ENCODE measurements around the gene SPCS3.
"Not testable (repeated sequence)": the region's sequence is repeated elsewhere in the genome, so short reads cannot be mapped to it uniquely, and the experiment has no call there.

Gene SPCS3

DNA sequence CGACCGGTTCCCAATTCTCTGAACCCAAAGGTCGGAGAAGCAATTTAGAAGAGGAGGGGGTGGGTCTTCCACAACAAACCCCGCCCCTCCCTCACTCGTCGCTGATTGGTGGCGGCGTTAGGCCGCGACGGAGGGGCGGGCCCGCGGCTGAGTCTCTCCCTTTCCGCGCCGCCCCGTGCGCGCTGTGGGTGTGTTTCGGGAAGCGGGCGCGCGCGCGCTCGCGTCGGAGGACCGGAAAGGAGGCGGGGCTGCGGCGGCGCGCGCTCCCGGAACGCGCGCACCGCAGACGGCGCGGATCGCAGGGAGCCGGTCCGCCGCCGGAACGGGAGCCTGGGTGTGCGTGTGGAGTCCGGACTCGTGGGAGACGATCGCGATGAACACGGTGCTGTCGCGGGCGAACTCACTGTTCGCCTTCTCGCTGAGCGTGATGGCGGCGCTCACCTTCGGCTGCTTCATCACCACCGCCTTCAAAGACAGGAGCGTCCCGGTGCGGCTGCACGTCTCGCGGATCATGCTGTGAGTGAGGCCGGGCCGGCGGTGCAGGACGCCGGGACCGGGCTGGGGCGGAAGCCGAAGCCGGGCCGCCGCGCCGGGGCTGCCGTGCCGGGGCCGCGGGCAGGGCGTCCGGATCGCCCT, at the start of gene SPCS3:
SPCS3 (plus strand) TSS at position 263 of the 636 bp plus-strand sequence; CDS start at position 374, 111 bp downstream.
- FAIRE-seq = no peak

DNA sequence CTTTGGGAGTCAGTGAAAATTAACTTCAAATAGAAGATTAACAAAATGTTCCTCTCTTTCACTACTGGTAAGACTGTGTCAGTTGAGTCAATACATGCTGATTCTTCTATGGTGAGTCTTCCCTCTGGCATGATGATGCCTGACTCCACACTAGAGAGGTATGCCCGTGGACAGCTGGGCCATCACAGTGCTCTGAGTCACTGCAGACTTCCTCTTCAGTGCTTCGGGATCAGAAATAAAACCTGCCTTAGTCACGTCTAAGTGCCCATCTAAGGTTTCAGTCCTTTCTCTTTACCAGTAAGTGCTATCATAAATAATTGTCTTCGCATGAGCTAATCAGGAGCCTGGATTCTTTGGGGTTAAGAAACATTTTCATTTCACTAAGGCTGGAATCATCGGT, 49.1 kb upstream of the SPCS3 start:
- FAIRE-seq = no peak

DNA sequence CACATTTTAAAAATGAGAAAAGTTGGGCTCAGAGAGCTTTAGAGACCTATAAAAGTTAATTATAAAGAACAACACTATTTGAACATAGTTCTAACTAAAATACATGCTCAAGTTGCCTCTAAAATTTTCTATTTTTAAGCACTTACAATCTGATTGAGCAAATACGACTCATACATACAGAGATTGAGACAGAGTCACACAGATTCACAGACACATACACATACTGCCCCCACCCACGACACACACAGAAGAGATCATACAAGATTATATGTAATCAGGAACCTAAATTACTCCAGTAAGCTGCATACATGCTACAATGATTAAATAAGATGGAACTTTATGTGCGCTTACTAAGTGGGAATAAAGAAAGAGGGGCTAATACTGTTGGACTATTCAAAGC, 48.0 kb upstream of the SPCS3 start:
- FAIRE-seq = no peak

DNA sequence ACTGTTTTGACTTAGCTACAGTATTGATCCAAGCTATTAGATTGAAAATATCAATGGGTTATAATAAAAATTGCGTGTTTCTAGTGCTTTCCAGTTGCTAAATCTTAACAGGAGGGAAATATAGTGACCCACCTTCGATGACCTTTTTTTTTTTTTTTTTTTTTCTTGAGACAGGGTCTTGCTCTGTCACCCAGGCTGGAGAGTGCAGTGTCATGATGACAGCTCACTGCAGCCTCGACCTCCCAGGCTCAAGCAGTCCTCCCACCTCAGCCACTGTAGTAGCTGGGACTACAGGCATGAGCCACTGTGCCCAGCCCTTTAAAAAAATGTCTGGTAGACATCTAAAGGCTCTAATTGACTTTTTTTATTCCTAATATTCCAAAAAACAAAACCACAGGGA, 47.0 kb upstream of the SPCS3 start:
- FAIRE-seq = no peak

DNA sequence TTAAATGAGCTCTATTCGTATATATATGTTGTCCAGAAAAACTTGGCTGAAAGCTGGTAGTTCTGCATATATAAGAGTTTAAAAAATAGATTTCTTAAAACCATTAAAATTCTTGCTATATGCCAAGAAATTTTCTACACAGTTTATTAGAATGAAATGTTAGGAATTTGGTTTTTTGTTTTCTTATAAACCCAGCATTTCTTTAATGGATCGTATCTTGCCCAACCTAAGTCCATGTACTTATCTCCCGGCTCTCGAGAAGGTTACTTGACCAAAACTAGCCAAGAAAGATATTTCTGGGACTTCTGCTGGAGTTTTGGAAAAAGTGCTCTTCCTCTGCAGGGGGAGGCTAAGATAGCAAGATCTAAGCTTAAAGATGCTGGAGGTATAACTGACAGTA, 46.0 kb upstream of the SPCS3 start:
- no peak for FAIRE-seq

DNA sequence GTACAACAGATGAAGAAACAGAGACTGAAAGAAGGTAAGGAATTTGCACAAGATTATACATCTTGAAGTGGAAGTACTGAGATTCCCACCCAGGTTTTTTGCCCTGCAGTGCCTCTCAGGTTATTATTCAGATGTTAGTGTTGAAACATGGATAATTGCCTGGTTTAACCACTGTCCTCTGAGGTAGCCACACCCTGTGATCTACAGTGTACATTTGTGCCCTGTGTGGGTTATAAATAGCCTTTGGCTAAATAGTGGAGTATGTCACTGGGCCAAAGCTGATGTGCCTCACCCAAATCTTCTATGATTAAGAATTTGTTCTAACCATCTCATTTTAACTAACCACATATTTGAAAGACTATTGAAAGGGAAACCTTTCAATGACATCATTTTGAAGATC, 45.3 kb upstream of the SPCS3 start:
- FAIRE-seq = no peak

DNA sequence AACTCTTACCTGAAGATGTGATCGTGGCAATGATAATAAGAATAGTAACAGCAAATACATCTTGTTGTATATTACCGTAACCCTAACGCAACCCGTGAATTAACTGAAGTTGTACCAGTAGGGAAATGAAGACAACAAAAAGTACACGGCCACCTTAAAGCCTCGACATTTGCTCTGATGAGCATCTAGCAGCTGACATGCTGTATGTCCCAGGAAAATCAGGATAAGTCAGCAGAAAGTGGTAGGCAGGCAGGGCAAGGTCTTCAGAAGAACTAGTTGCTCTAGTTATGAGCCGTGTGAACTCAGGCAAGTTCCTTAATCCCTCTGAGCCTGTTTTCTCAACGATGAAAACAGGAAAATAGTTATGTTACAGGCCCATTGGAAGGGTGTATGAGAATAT, 43.1 kb upstream of the SPCS3 start:
- FAIRE-seq = no peak

DNA sequence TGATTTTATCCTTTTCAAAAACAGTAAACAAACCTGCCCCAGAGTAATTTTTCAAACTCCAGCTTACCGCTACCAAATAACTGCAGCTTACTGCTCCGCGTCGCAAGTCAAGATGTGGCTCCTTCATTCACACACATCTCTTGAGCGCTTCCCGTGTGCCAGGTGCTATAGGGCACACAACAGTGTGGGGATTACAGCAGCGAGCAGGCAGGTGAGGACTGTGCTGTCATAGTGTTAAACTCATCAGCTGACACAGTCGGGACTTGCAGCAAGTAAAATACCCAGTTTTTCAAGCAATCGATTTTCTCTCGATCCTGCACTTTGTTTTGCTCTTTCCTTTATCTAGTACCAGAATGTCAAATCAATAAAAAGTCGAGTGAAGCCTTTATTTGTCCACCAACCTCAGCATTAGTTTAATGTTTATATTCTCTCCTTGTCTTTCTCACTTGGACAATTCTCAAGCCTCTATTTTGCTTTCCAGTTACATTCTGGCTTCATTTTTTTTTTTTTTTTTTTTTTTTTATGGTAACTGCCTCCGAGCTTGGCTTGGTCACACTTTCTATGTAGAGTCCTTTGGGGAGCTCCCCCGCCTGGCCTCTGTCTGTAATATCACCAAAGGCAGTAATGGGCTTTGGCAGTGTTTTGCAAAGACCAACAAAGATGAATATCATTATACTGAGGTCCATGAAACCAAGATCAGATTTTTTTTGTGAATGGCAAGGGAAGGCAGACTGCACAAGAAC, 42.4 kb upstream of the SPCS3 start:
- FAIRE-seq = no peak

DNA sequence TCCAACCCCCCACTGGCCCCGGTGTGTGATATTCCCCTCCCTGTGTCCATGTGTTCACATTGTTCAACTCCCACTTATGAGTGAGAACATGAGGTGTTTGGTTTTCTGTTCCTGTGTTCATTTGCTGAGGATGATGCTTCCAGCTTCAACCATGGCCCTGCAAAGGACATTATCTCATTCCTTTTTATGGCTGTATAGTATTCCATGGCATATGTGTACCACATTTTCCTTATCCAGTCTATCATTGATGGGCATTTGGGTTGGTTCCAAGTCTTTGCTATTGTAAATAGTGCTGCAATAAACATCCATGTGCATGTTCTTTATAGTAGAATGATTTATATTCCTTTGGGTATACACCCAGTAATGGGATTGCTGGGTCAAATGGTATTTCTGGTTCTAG, 40.2 kb upstream of the SPCS3 start:
- not testable (repeated sequence) for FAIRE-seq

DNA sequence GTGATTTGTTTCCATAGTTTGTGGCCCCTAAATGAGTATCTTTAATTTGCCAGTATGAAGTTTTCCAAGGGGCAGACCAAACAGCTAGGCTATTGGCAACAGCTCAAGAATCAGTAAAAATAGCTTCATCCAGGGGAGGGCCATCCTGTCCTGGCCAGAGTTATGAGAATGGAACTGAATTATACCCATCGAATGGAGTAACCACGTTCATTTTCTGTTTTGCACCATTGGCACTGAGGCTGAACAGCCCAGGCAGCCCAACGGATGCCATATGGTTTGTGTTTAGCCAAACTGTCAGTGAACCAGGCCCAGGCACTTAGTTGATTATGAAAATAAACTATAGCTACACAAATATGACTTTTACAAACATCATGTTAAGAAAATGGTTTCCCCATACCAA, 33.0 kb upstream of the SPCS3 start:
- no peak for FAIRE-seq

DNA sequence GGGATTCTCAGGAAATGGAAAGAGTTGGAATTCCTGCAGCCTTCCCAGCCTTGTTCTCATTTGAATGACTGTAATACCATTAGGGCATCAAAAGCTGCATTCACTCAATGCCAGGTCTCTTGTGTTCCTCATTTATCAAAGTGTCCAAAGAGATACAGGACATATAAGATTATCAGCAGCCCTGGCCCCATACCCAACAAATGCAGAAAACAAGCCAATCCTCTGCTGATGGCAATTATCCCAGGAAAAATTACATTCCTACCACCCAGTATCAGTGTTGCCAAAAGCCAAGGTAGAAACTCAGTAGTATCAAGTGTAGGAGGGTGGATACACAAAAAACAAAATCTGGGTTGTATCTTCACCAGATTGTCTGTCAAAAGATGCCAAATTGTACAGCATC, 32.2 kb upstream of the SPCS3 start:
- FAIRE-seq = no peak

DNA sequence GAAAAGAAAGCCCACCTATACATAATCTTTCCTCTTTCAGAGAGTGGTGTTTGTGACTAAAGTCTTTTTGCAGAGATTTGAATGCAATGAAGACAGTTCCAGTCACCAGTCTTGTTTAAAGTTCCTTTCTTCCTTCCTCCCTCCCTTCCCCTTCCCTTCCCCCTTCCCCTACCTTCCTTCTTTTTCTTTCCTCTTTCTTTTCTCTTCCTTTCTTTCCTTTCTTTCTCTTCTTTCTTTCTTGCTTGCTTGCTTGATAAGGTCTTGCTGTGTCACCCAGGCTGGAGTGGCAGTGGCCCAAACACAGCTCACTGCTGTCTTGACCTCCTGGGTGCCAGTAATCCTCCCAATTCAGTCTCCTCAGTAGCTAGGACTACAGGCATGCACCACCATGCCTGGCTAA, 31.7 kb upstream of the SPCS3 start:
- no peak for FAIRE-seq

DNA sequence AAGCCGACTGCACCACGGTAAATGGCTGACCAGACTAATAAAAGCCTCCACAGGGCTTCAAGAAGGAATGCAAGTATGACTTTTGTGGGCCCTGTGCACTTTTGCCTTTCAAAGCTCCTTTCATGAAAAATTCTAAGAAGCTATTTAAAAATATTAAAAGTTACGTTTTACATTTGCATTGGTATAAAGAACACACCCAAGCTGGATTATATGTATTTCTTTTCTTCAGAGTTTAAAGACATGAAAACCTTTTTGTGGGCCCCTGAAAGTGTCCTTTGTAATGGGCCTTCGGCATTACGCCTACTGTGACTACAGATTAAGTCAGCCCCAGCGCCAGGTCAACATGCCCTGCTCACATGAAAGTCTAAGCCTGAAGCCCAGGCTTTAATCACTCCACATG, 30.2 kb upstream of the SPCS3 start:
- FAIRE-seq = no peak

DNA sequence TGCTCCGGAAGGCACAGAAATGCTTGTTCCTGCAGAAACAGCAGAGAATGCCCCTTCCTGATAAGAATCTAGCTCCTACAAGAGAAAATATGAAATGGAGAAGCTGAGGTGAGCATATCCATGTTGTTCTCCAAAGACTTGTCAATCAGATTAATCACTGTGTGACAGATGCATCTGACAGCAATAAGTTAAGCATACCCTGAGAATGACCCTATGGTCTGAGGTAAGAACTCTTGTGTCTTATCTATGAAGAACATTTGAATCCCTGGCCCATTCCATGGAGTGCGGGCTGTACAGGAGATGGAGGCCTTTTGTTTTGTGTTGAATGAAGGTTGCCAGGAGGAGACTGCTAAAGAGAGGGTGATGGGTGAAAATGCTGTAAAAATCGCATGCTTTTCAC, 29.2 kb upstream of the SPCS3 start:
- FAIRE-seq = no peak

DNA sequence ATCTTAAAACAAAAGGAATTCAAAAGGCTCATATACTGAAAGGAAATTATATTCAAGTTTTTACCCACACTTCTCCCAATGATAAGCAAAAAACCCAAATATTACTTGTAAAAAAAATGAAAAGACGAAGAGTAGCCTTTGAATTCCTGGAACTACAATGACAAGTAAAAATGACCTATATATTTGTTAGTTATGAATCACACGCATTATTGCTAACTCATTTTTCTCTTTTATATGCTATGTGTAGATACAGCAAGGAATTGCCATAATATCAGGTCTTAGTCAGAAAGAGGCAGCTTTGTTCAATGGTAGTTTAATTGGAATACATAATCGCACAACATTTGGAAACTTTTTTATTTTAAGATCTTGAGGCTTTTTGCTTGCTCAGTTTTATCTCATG, 28.0 kb upstream of the SPCS3 start:
- no peak for FAIRE-seq

DNA sequence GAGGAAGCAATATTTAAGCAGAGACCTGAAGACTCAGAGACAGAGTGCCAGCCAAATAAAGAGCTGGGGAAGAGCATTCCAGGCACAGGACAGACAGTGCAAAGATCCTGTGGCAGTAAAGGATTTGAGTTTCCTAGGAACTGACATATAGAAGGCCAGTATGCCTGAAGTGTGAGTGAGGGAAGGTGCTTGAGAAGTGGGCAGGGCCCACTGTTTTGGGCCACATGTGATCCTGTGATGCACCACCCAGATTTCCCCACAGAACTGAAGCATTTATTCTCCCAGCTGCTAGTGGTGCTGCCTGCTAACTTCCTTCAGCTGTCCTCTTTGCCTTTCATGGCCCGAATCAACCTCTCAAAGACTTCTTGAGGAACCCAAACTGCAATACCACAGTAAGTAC, 26.8 kb upstream of the SPCS3 start:
- FAIRE-seq = no peak

DNA sequence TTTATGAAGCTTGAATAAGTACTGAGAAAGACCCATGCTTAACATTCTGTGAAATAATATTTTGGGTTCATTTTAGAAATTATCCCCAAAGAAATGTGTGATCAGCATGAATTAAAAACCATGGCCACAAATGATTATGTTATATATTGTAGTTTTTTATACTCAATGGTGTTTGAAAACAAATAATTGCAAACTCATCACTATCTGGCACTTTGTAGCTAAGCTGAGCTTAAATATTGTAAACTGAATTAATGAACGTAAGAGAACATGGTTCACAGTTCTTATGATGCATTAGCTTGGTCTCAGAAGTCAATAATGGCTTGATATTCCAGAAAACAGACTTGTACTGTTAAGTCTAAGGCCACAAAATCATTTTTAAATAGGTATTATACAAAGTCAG, 26.1 kb upstream of the SPCS3 start:
- no peak for FAIRE-seq

DNA sequence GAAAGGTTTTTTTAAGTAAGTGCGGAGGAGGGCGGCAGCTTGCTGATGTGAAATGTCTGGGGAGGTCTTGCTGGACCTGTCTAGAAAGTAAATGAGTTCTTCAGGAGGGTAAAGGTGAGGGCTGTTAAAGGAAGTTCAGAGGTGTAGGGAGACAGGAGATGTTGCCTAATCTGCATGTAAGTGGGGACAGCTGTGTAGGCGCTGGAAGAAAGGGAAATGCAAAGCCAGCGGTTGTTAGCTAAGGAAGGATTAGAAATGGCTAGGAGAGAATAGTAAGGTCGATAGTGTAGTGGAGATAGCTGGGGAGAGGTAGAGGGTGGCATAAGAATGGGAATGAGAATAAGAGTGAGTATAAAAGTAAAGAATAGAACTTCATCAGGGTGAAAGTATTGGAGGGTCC, 23.9 kb upstream of the SPCS3 start:
- FAIRE-seq = not testable (repeated sequence)

DNA sequence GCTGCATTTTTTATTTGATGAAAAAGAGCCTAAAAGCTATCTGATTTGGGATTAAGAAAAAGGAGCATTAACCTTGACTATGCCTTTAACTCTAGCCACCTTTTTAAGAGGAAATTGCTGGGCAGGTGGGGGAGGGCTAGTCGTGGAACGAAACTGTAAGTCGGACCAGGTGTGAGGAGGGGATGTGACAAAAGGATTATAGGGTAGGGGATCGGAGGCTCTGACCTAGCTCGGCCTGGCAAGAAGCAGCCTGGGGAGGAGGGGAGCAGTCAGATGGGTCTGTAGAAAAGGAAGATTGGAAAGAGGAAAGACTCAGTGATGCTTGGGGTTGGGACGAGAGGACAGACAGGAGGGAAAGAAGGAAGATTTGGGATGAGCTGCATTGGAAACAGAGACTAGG, 21.1 kb upstream of the SPCS3 start:
- no peak for FAIRE-seq

DNA sequence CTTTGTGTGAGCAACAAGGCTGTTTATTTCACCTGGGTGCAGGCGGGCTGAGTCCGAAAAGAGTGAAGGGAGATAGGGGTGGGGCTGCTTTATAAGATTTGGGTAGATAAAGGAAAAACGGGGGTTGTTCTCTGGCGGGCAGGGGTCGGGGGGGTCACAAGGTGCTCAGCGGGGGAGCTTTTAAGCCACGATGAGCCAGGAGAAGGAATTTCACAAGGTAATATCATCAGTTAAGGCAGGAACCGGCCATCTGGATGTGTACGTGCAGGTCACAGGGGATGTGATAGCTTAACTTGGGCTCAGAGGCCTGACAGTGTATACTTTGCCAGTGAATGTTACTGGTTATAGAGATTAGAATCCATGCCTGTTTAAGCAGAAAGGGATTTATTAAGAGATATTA, 19.7 kb upstream of the SPCS3 start:
- no peak for FAIRE-seq

DNA sequence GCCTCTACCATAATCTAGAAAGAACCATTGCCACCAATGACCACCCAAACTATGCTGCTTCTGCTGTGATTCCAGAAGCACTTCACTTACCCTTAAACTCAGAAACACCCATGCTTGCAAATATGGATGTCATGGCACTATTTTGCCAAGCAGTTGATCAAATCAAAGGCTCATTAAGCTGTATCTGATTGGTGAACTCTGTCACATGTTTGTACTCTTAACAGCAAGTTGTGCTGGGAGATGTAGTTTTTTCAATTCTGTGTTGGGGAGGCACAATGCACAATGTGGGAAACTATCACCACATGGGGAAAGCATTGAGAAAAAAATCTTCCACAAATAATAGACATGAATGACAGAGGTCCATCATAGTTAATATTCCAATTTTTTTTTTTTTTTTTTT, 19.2 kb upstream of the SPCS3 start:
- FAIRE-seq = no peak

DNA sequence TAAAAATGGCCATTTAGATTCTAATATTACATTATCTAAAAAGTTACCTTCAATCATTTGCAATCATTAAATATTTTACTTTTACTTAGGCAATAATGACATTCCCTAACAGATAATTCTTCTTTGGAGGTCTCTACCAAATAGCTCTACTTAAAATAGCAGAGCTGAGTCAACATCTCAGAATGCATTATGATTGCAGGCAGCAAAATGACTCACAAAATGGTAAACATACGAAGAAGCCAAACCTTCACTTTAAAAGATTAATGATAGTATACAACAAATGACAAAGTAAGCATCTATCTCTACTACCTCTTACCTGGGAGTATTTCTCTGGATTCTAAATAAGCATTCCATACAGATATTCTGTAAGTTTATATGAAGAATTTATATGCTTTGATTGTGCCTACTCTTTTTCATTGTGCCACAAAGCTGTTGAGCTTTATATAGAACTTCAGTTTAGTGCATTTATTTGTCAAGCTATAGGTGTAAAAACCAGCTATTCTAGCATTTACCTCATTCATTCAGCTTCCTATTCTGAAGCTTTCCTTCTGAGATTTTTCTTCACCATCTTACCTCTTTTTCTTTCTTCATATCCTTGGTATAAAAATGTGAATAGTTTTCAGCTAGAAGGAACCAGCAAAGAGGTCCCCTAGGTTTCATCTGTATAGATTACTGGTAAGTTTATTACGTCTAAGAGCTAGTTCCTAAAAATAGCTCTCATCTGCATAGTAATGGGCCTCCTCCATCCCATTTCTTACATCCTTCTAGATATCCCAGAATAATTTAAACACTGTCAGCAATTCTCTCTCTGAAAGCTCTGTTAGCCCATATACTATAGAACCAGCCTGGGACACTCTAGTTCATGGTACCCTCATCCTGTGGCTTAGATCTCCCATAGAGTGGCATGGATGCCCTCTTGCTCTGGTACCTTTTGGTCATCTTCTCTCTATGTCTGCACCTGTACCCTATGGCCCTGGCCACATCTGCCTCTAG, 17.2 kb upstream of the SPCS3 start:
- FAIRE-seq = no peak

DNA sequence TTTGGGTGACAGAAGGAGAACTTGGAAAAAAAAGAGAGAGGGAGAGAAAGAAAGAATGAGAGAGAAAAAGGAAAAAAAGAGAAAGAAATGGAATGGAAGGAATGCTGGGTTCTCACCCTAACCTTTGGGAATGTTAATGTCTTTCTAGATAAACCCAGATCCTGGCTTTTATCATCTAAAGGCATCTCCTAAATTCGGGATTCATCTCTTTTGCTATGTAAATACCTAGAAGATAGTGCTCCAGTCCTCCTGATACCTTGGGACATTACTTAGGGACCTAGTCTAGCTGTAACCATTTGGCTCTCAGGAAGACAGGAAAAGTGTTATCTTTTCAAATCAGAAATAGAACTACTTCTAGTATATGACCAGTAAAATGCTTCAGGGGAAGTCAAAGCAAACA, 15.8 kb upstream of the SPCS3 start:
- no peak for FAIRE-seq

Data from colon (tissue), 2 donors.